ENCODE results near the gene ADI1.

Gene ADI1

DNA sequence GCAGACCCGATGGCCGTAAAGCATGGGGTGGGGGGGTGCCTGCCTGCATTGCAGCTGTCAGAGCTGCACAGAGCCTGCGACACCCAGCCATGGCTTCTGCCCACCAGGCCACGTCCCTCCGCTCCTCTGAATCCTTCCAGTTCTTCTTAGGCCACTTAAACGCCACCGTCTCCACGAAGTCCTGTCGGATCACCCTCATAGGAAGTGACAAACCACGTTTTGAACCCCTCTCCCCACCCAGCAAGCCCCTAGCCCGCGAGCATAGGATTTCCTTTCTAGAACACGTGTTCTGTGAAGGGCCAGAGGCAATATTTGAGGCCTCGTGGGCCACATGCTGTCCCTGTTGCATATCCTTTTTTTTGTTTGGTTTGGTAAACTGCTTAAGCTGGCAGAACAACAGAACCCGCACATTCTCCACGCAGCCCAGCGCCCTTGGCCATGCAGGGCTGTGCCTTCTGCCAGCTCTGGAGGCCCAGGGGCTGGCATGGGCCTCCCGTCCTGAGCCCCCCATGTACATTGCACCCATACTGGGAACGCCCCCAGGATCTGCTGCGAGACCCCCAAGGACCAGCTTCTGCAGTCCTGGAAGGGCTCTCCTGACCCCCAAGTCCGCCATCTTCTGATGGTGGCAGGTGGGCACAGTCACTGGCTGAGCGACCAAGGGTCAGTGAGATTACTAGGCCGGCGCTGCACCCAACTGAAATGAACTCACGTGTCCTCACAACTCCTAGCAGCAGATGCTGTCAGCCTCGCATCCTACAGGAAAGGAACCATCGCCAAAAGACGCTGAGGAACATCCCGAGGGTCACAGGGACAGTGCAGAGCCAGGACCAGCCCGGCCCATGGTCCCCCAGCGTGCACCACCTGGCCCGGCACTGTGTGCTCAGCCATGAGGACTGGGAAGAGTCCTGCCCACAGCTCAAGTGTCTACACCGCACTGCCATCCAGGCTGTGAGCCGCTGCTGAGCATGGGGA, 35.1 kb downstream of the ADI1 start:
- TF ChIP-seq, protein P1, sequence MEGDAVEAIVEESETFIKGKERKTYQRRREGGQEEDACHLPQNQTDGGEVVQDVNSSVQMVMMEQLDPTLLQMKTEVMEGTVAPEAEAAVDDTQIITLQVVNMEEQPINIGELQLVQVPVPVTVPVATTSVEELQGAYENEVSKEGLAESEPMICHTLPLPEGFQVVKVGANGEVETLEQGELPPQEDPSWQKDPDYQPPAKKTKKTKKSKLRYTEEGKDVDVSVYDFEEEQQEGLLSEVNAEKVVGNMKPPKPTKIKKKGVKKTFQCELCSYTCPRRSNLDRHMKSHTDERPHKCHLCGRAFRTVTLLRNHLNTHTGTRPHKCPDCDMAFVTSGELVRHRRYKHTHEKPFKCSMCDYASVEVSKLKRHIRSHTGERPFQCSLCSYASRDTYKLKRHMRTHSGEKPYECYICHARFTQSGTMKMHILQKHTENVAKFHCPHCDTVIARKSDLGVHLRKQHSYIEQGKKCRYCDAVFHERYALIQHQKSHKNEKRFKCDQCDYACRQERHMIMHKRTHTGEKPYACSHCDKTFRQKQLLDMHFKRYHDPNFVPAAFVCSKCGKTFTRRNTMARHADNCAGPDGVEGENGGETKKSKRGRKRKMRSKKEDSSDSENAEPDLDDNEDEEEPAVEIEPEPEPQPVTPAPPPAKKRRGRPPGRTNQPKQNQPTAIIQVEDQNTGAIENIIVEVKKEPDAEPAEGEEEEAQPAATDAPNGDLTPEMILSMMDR (IDR thresholded peaks at IDR 0.05; ENCODE audit: borderline replicate concordance, insufficient read depth, low read depth, low read length) = no peak
- no peak overlapping the region for H3K4me3 ChIP-seq (ENCODE audit: low read depth, low read length)

GRCh38 chr2:3483227-3483985, 35.9 kb downstream of the ADI1 start:
- TF ChIP-seq, protein P1 (IDR thresholded peaks at IDR 0.05; ENCODE audit: borderline replicate concordance, insufficient read depth, low read depth, low read length) = no peak
- no peak overlapping the region for H3K4me3 ChIP-seq (ENCODE audit: low read depth, low read length)

- TF ChIP-seq, protein P1 (IDR thresholded peaks at IDR 0.05; ENCODE audit: borderline replicate concordance, insufficient read depth, low read depth, low read length) = no peak
- no peak overlapping the region for H3K4me3 ChIP-seq (ENCODE audit: low read depth, low read length)
Measured at GRCh38 chr2:3482363-3482821, 36.9 kb downstream of the ADI1 start.

DNA sequence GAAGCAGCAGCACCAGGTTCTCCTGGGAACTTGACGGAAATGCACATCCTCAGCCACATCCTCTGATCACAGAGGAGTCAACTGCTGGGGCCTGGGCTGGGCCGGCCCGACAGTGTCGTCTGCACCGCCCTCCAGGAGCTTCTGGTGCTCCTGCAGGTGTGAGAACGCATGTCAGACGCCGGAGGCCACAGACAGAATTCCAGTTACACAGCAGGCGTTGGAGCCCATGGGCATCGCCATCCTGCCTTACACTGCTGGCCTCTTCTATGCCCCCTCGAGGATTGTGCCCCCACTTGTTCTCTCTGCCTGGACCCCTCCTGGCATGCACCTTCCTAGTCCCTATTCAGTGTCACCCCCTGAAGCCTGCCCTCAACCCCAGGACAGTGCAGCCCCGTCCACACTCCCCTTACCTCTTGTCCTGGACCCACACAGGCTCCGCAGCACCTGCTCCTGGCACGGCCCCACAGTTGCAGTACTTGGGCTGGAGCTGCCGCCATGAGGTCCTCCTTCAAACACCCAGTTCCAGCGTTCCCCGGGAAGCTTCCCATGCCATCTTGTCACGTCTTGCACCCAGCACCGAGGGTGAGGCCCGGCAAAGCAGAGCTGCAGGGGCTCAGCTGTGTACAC, 37.5 kb downstream of the ADI1 start:
- H3K4me3 ChIP-seq (ENCODE audit: low read depth, low read length) = no peak overlapping the region
- TF ChIP-seq, protein P1 (IDR thresholded peaks at IDR 0.05; ENCODE audit: borderline replicate concordance, insufficient read depth, low read depth, low read length) = no peak

GRCh38 chr2:3481011-3481400, 38.3 kb downstream of the ADI1 start:
- no peak overlapping the region for H3K4me3 ChIP-seq (ENCODE audit: low read depth, low read length)
- TF ChIP-seq, protein P1 (IDR thresholded peaks at IDR 0.05; ENCODE audit: borderline replicate concordance, insufficient read depth, low read depth, low read length) = no peak

DNA sequence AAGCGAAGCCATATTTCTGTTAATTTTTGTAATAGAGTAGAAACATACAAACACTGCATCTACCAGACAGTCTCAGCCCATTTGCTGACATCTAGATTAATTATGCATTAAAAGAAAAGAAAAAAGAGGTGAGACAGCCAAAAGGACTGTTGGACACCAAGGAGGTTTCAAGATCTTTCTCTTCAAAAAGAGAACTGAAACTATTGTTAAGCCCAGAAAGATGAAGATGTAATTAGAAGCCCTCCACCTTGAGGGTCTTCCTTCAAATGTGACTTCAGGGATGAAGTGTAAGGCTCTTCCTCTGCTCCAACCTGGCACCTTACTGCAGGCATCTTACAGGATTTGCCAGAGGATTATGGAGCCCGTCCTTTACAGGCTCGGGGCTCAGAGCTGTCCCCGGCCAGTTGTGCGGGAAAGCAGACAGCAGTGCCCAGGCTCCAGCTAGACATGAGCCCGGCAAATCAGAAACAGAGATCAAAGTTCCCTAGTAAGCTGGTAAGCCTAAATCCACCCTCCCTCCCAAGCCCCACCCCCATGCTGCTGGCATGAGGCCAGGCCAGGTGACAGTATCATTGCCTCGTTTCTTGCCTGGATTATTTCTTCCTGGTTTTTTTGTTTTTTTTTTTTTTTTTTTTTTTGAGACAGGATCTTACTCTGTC, 38.9 kb downstream of the ADI1 start:
- TF ChIP-seq, protein P1 (IDR thresholded peaks at IDR 0.05; ENCODE audit: borderline replicate concordance, insufficient read depth, low read depth, low read length) = no peak
- H3K4me3 ChIP-seq (ENCODE audit: low read depth, low read length) = no peak overlapping the region

Data from GM12875 (cell line).